Measurements from ENCODE around the gene DRC3.

Gene DRC3

DNA sequence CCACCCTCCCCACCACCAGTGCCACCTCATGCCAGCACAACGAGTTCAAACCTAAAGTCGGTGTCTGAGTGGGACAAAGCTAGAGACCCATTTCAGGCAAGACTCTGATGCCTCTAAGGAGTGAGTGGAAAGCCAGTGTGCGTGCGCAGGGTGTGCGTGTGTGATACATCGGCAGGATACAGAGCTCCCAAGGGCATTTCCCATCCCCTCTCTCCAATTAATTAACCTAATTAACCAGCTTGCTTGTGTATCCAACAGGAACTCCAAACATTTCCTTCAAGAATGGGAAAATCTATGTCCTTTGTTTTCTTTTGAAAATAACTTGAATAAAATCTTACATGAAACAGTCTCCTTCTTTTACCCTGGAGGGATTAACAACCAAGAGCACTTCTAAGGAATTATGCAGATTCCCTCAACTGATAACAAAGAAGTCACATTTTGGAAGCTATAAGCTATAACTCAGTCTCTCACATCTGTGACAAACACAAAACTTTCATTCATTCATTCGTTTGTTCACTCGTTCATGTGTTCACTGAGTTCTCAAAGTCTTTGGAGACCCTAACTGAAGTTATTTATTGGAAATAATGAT, 56.4 kb downstream of the DRC3 start:
- TF ChIP-seq CTCF (IDR thresholded peaks at IDR 0.05): no peak

DNA sequence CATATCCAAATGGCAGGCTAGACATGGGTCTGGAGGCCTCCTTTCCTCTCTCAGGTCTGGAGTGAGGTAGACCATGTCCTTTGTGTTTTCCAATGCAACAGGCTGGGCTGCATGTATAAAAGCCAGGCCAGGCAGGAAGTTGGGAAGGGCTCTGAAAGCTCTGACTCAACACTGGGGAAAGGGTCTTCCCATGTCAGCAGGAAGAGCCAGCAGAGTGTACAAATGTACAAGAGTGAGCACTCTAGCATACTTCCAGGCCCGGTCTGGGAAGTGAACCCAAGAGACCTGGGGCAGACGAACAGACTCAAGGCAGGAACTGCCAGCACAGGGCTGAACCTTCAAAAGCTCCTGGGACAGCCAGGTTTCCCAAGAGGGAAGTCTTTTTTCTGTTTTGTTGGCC, 59.3 kb downstream of the DRC3 start:
- no peak for TF ChIP-seq CTCF (IDR thresholded peaks at IDR 0.05)

- TF ChIP-seq CTCF (IDR thresholded peaks at IDR 0.05): peak; percentile 65
These were observed 60.9 kb downstream of the DRC3 start for GRCh38 chr17:18033442-18034099.

DNA sequence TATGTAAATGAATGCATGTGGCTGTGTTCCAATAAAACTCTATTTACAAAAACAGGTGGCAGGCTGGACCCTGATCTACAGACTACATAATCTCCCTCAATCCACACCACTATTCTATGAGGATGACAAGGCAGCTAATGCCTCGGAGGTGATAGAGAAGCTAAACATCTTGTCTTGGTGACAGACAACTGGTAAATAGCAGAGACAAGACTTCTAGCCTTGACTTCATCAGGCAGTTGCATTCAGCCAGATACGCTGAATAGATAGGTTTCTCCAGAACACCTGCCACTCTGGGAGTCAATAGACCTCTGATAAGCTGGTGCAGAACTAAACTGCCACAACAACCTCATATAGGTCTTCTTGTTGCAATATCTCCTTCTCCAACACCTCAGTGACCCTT, 63.0 kb downstream of the DRC3 start:
- no peak for TF ChIP-seq CTCF (IDR thresholded peaks at IDR 0.05)

DNA sequence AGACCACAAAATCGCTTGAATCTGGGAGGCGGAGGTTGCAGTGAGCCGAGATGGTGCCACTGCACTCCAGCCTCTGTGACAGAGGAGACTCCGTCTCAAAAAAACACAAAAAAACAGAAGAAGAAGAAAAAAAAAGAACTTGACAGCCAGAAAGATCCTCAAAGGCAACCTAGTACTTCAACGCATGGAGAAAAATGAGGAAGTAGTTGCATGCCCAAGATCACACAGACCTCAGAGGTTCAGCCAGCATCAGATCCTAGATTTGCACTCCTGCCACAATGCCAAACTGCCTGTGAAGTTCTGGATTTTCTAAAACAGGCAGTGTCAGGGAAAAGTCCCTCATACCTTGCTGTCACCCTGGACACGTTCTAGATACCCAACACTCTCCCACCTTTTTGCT, 64.8 kb downstream of the DRC3 start:
- no peak for TF ChIP-seq CTCF (IDR thresholded peaks at IDR 0.05)

- TF ChIP-seq CTCF (IDR thresholded peaks at IDR 0.05): no peak
These were observed 65.6 kb downstream of the DRC3 start for GRCh38 chr17:18038149-18038850.

- TF ChIP-seq CTCF (IDR thresholded peaks at IDR 0.05): no peak
These were observed 66.3 kb downstream of the DRC3 start, which contains the start of the genes ATPAF2 and GID4 for GRCh38 chr17:18038861-18039534. Gene ATPAF2, minus strand, starts transcription at chr17:18039168. Its CDS starts 155 bp downstream, at chr17:18039013. Gene GID4, plus strand, starts transcription at chr17:18039408. Its CDS starts 57 bp downstream, at chr17:18039465.
